ENCODE measurements around the gene XPO5.

- TF ChIP-seq CTCF (IDR thresholded peaks at IDR 0.05) (no peak), POLR2A (IDR thresholded peaks at IDR 0.05) (no peak)
Measured at GRCh38 chr6:43579171-43579570, 3.3 kb upstream of the XPO5 start.
